Measurements from ENCODE around the gene NOS3.

NOS3 gene

GRCh38 chr7:150980663-150981062 is 10.2 kb upstream of the NOS3 start:
- TF ChIP-seq CTCF (IDR thresholded peaks at IDR 0.05; ENCODE audit: control insufficient read depth, extremely low read depth, insufficient read depth): no peak

GRCh38 chr7:150981644-150982043 is 9.2 kb upstream of the NOS3 start:
- TF ChIP-seq CTCF (IDR thresholded peaks at IDR 0.05; ENCODE audit: control insufficient read depth, extremely low read depth, insufficient read depth): no peak
- DNase-seq (ENCODE audit: low read depth): no peak

More at GRCh38 chr7:150980663-150981062, 10.2 kb upstream of the NOS3 start:
- H3K4me3 ChIP-seq (ENCODE audit: low read depth, low read length): no peak overlapping the region
- DNase-seq (ENCODE audit: low read depth): no peak

GRCh38 chr7:150982351-150982750 is 8.5 kb upstream of the NOS3 start:
- TF ChIP-seq CTCF (IDR thresholded peaks at IDR 0.05; ENCODE audit: control insufficient read depth, extremely low read depth, insufficient read depth): no peak
- H3K4me3 ChIP-seq (ENCODE audit: low read depth, low read length): no peak overlapping the region
- DNase-seq (ENCODE audit: low read depth): no peak

More at GRCh38 chr7:150981644-150982043, 9.2 kb upstream of the NOS3 start:
- no peak overlapping the region for H3K4me3 ChIP-seq (ENCODE audit: low read depth, low read length)

- TF ChIP-seq CTCF (IDR thresholded peaks at IDR 0.05; ENCODE audit: control insufficient read depth, extremely low read depth, insufficient read depth): no peak
- DNase-seq (ENCODE audit: low read depth): no peak
- no peak overlapping the region for H3K4me3 ChIP-seq (ENCODE audit: low read depth, low read length)
Observed at GRCh38 chr7:150983893-150984368, 6.9 kb upstream of the NOS3 start.

- no peak for DNase-seq (ENCODE audit: low read depth)
- no peak overlapping the region for H3K4me3 ChIP-seq (ENCODE audit: low read depth, low read length)
- TF ChIP-seq CTCF (IDR thresholded peaks at IDR 0.05; ENCODE audit: control insufficient read depth, extremely low read depth, insufficient read depth): peak; percentile 71
Observed at GRCh38 chr7:150986099-150986512, 4.7 kb upstream of the NOS3 start.

- TF ChIP-seq CTCF (IDR thresholded peaks at IDR 0.05; ENCODE audit: control insufficient read depth, extremely low read depth, insufficient read depth): no peak
- no peak for DNase-seq (ENCODE audit: low read depth)
Observed at GRCh38 chr7:150986556-150986955, 4.3 kb upstream of the NOS3 start.

More at GRCh38 chr7:150986556-150986955, 4.3 kb upstream of the NOS3 start:
- no peak overlapping the region for H3K4me3 ChIP-seq (ENCODE audit: low read depth, low read length)
